Parathyroid adenoma (tissue), 2 donors: ENCODE measurements around the gene LRIG1.

ENCODE experiments used
- H2AFZ ChIP-seq: fragments of 300-600 bp; sonication (generic); one replicate; pipeline ENCODE4 v1.7.0; 2017; ENCODE audit warnings: antibody characterized with exemption, mild to moderate bottlenecking
- H3K27ac ChIP-seq: fragments of 300-600 bp; sonication (generic); one replicate; pipeline ENCODE4 v1.7.0; 2017
- H3K27me3 ChIP-seq: fragments of 300-600 bp; sonication (generic); one replicate; pipeline ENCODE4 v1.7.0; 2017; ENCODE audit warnings: low read length; ENCODE audit not compliant: control insufficient read depth, insufficient read depth
- H3K36me3 ChIP-seq: fragments of 300-600 bp; sonication (generic); one replicate; pipeline ENCODE4 v1.7.0; 2017; ENCODE audit warnings: low read length; ENCODE audit not compliant: control insufficient read depth, insufficient read depth
- H3K4me1 ChIP-seq: fragments of 300-600 bp; sonication (generic); one replicate; pipeline ENCODE4 v1.7.0; 2017; ENCODE audit warnings: control low read depth
- H3K4me2 ChIP-seq: fragments of 300-600 bp; sonication (generic); one replicate; pipeline ENCODE4 v1.7.0; 2017; ENCODE audit warnings: low read length
- H3K4me3 ChIP-seq: fragments of 300-600 bp; sonication (generic); one replicate; pipeline ENCODE4 v1.7.0; 2017; ENCODE audit warnings: low read depth, low read length
- H3K79me2 ChIP-seq: fragments of 300-600 bp; sonication (generic); one replicate; pipeline ENCODE4 v1.7.0; 2017; ENCODE audit warnings: control low read depth
- H3K9ac ChIP-seq: fragments of 300-600 bp; sonication (generic); one replicate; pipeline ENCODE4 v1.7.0; 2017; ENCODE audit warnings: mild to moderate bottlenecking
- H3K9me3 ChIP-seq: fragments of 300-600 bp; sonication (generic); one replicate; pipeline ENCODE4 v1.7.0; 2017; ENCODE audit warnings: low read length; ENCODE audit not compliant: control insufficient read depth
- CTCF ChIP-seq: fragments of 300-600 bp; sonication (generic); IDR thresholded peaks from one replicate; pipeline ENCODE4 v1.7.0; 2017; ENCODE audit warnings: antibody characterized with exemption, mild to moderate bottlenecking
- donor health status: primary hyperparathyroidism.

The LRIG1 gene

GRCh38 chr3:66494959-66495667 is 5.7 kb downstream of the LRIG1 start:
- Histone ChIP-seq H2AFZ (no peak overlapping the region), H3K4me3 (no peak overlapping the region), H3K4me1 (peaks cover 5% of the 10 kb centered on the region), H3K36me3 (no peaks in the 10 kb centered on the region), H3K9me3 (no peaks in the 10 kb centered on the region), H3K9ac (no peak overlapping the region), H3K27me3 (no peaks in the 10 kb centered on the region), H3K27ac (no peak overlapping the region), H3K4me2 (no peak overlapping the region), H3K79me2 (peaks cover 5% of the 10 kb centered on the region)
- no peak for TF ChIP-seq CTCF

GRCh38 chr3:66493458-66494099 is 7.2 kb downstream of the LRIG1 start:
- peaks cover 12% of the 10 kb centered on the region for H3K79me2 ChIP-seq
- no peak overlapping the region for H3K27ac ChIP-seq
- peaks cover 5% of the 10 kb centered on the region for H3K4me1 ChIP-seq
- no peak overlapping the region for H3K4me3 ChIP-seq
- no peaks in the 10 kb centered on the region for H3K9me3 ChIP-seq
- no peaks in the 10 kb centered on the region for H3K27me3 ChIP-seq
- TF ChIP-seq CTCF, result no peak
- no peaks in the 10 kb centered on the region for H3K36me3 ChIP-seq
- H2AFZ ChIP-seq, result no peak overlapping the region
- H3K9ac ChIP-seq, result no peak overlapping the region
- H3K4me2 ChIP-seq, result no peak overlapping the region

- H3K4me1 ChIP-seq, result peaks cover 5% of the 10 kb centered on the region
These were observed 8.2 kb downstream of the LRIG1 start for GRCh38 chr3:66492672-66493071.

GRCh38 chr3:66492071-66492470 is 8.8 kb downstream of the LRIG1 start:
- H3K9me3 ChIP-seq, result no peaks in the 10 kb centered on the region
- no peak overlapping the region for H3K4me3 ChIP-seq
- H3K9ac ChIP-seq, result no peak overlapping the region
- H2AFZ ChIP-seq, result no peak overlapping the region
- peaks cover 5% of the 10 kb centered on the region for H3K4me1 ChIP-seq
- no peak overlapping the region for H3K27ac ChIP-seq
- peaks cover 13% of the 10 kb centered on the region for H3K79me2 ChIP-seq
- no peak for TF ChIP-seq CTCF
- no peak overlapping the region for H3K4me2 ChIP-seq
- H3K36me3 ChIP-seq, result no peaks in the 10 kb centered on the region
- no peaks in the 10 kb centered on the region for H3K27me3 ChIP-seq

More at GRCh38 chr3:66492672-66493071, 8.2 kb downstream of the LRIG1 start:
- Histone ChIP-seq H3K27me3 (no peaks in the 10 kb centered on the region), H2AFZ (no peak overlapping the region), H3K27ac (no peak overlapping the region), H3K79me2 (peaks cover 13% of the 10 kb centered on the region), H3K9me3 (no peaks in the 10 kb centered on the region), H3K4me3 (no peak overlapping the region), H3K4me2 (no peak overlapping the region), H3K36me3 (no peaks in the 10 kb centered on the region), H3K9ac (no peak overlapping the region)
- TF ChIP-seq CTCF, result no peak

GRCh38 chr3:66490984-66491383 is 9.8 kb downstream of the LRIG1 start:
- no peaks in the 10 kb centered on the region for H3K36me3 ChIP-seq
- no peak overlapping the region for H3K4me2 ChIP-seq

More at GRCh38 chr3:66490984-66491383, 9.8 kb downstream of the LRIG1 start:
- TF ChIP-seq CTCF, result no peak
- Histone ChIP-seq H2AFZ (no peak overlapping the region), H3K9me3 (no peaks in the 10 kb centered on the region), H3K9ac (no peak overlapping the region), H3K27ac (no peak overlapping the region), H3K79me2 (peaks cover 21% of the 10 kb centered on the region), H3K4me3 (no peak overlapping the region), H3K27me3 (no peaks in the 10 kb centered on the region), H3K4me1 (peaks cover 5% of the 10 kb centered on the region)
